ENCODE data around the gene CREB5. TPM values are rescaled to one million over a fixed set of nuclear protein-coding genes. Genes with fewer than 3 reads are reported as not detected.
"Not testable (repeated sequence)": the region's sequence is repeated elsewhere in the genome, so short reads cannot be mapped to it uniquely, and the experiment has no call there.

The CREB5 gene
- total RNA-seq, 1 donor from 2014 or later: 8.9 TPM

DNA sequence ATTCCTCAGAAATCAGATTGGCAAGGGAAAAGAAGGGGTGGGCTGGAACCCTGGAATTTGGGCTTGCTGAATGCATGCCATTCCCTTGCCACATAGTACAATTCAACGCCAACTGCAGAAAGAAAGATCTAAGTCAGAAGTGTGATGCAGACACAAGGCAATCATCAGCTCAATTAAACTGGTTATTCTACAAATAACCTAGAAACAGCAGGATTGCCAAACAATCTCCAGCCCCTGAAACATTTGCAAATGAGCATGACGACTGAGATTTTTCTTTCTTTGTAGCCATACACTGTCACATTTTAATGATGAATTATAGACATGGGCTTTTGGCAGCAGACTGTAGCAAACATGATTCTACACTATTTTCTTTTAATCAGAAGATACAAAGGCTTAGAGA, 16.5 kb upstream of the CREB5 start:
- DNase-seq (no peak), ATAC-seq (no peak)
- TF ChIP-seq, protein P1, sequence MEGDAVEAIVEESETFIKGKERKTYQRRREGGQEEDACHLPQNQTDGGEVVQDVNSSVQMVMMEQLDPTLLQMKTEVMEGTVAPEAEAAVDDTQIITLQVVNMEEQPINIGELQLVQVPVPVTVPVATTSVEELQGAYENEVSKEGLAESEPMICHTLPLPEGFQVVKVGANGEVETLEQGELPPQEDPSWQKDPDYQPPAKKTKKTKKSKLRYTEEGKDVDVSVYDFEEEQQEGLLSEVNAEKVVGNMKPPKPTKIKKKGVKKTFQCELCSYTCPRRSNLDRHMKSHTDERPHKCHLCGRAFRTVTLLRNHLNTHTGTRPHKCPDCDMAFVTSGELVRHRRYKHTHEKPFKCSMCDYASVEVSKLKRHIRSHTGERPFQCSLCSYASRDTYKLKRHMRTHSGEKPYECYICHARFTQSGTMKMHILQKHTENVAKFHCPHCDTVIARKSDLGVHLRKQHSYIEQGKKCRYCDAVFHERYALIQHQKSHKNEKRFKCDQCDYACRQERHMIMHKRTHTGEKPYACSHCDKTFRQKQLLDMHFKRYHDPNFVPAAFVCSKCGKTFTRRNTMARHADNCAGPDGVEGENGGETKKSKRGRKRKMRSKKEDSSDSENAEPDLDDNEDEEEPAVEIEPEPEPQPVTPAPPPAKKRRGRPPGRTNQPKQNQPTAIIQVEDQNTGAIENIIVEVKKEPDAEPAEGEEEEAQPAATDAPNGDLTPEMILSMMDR (IDR thresholded peaks at IDR 0.05): no peak
- no peaks in the 10 kb centered on the region for H3K4me1 ChIP-seq
- intact Hi-C loops (cut with DNase I): loop anchor here (10.0 kb wide), 1 partner anchor 219 kb away; no protein-coding TSS in a partner anchor
- H3K27me3 ChIP-seq: peaks cover 12% of the 10 kb centered on the region
- no peak overlapping the region for H3K4me3 ChIP-seq
- H3K9me3 ChIP-seq: no peaks in the 10 kb centered on the region
- H3K36me3 ChIP-seq: no peaks in the 10 kb centered on the region
- no peak overlapping the region for H3K27ac ChIP-seq

DNA sequence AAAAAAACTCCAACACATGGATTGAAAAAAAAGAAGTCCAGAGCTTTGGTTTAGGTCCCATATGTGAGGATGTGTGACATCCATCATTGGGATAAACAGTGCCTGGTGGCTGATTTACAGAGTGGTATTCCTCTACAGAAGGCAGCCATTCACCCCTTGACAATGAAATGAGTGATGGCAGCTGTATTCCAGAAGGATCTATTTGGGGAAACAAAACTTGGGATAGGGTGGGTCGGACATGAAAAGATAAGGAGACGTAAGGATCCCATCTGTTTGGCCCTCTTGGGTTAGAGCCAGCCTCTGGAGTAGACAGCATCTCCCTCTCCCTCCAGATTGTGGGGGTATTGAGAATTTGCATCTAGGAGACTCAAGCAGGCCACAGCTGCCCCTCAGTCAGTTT, 15.2 kb upstream of the CREB5 start:
- ATAC-seq (no peak), DNase-seq (no peak)
- no peaks in the 10 kb centered on the region for H3K36me3 ChIP-seq
- TF ChIP-seq, protein P1 (IDR thresholded peaks at IDR 0.05): no peak
- H3K27ac ChIP-seq: no peak overlapping the region
- H3K4me3 ChIP-seq: no peak overlapping the region
- H3K4me1 ChIP-seq: no peaks in the 10 kb centered on the region
- peaks cover 12% of the 10 kb centered on the region for H3K27me3 ChIP-seq
- intact Hi-C loops (cut with DNase I): loop anchor here (10.0 kb wide), 1 partner anchor 218 kb away; no protein-coding TSS in a partner anchor
- no peaks in the 10 kb centered on the region for H3K9me3 ChIP-seq

DNA sequence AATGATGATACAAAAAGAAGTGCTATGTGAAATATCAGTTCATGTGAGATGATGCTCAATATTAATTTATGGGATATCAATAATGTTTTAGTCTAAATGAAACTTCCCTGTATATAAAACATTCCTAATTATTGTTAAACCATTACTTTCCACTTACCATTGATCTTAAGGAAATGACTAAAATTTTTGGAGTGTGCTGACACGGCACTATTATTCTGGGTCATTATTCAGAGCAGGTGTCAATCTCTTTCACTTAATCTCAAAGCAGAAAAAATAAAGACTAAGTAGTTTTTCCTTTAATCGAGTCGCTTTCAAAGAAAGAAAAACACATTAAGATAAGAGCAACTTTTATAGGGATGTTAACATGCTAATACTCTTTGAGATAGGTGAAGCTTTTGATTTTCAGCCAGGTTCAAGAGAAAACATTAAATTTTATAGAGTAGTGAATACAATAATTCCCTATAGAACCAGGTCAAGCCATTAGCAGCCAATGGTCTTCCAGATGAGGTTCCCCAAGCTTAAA, 11.4 kb upstream of the CREB5 start:
- DNase-seq (no peak), ATAC-seq (no peak)
- H3K4me1 ChIP-seq: no peaks in the 10 kb centered on the region
- H3K9me3 ChIP-seq: no peaks in the 10 kb centered on the region
- intact Hi-C loops (cut with DNase I): no loop called here
- no peaks in the 10 kb centered on the region for H3K36me3 ChIP-seq
- no peak overlapping the region for H3K27ac ChIP-seq
- no peaks in the 10 kb centered on the region for H3K27me3 ChIP-seq
- TF ChIP-seq, protein P1 (IDR thresholded peaks at IDR 0.05): no peak
- no peak overlapping the region for H3K4me3 ChIP-seq

DNA sequence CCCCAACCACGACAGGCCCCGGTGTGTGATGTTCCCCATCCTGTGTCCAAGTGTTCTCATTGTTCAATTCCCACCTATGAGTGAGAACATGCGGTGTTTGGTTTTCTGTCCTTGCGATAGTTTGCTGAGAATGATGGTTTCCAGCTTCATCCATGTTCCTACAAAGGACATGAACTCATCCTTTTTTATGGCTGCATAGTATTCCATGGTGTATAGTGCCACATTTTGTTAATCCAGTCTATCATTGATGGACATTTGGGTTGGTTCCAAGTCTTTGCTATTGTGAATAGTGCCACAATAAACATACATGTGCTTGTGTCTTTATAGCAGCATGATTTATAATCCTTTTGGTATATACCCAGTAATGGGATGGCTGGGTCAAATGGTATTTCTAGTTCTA, 10.8 kb upstream of the CREB5 start:
- intact Hi-C loops (cut with DNase I); ATAC-seq; H3K27me3 ChIP-seq; DNase-seq; H3K4me3 ChIP-seq; H3K9me3 ChIP-seq; H3K36me3 ChIP-seq; H3K27ac ChIP-seq; H3K4me1 ChIP-seq: not testable (repeated sequence)

DNA sequence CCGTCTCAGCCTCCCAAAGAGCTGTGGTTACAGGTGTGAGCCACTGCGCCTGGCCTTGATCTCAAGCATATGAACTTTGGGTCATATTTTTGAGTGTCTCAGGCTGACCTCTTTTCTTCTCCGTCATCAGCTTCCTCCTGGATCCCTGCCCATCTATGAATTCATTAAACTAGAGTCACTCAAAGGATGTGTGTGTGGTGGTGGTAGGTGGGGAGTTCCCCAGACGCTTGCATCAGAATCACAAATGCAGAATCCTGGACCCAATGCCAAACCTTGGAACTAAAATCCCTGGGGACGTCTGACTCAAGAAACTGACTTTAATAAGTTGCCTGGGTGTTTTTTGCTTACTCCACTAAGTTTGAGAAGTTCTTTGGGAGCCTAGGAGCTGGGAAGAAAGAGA, 6.7 kb upstream of the CREB5 start:
- intact Hi-C loops (cut with DNase I): no loop called here
- H3K27me3 ChIP-seq: peaks cover 7% of the 10 kb centered on the region
- peaks cover 14% of the 10 kb centered on the region for H3K4me1 ChIP-seq
- H3K36me3 ChIP-seq: no peaks in the 10 kb centered on the region
- H3K27ac ChIP-seq: no peak overlapping the region
- DNase-seq (no peak), ATAC-seq (no peak)
- no peak overlapping the region for H3K4me3 ChIP-seq
- H3K9me3 ChIP-seq: no peaks in the 10 kb centered on the region
- TF ChIP-seq, protein P1 (IDR thresholded peaks at IDR 0.05): no peak

DNA sequence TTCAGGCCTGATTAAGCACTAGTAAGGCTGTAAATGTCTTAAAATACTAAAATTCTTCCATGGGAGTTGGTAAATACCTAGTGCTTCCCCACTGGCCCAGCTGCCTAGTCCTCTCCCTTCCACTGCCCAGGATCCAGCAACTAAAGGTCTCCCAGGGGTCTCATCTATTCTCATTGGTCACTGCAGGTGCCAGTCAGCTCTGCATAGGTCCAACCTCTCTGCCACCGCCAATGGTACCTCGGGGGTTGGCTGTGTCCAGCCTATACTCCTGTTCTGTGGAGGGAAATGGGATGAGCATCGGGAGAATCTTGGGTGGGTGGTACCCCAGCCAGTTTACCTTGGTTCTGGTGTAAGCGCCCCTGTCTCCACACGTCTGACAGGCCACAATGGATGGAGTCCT, 6.1 kb upstream of the CREB5 start:
- no peak overlapping the region for H3K27ac ChIP-seq
- no peaks in the 10 kb centered on the region for H3K36me3 ChIP-seq
- peaks cover 19% of the 10 kb centered on the region for H3K4me1 ChIP-seq
- DNase-seq: no peak
- ATAC-seq: no peak
- no peak overlapping the region for H3K4me3 ChIP-seq
- peaks cover 12% of the 10 kb centered on the region for H3K27me3 ChIP-seq
- no peaks in the 10 kb centered on the region for H3K9me3 ChIP-seq
- TF ChIP-seq, protein P1 (IDR thresholded peaks at IDR 0.05): no peak
- intact Hi-C loops (cut with DNase I): no loop called here
